Measurements from ENCODE around the gene CDK2AP2.

CDK2AP2 gene

GRCh38 chr11:67503119-67504004, 4.6 kb downstream of the CDK2AP2 start:
- no peak for DNase-seq (ENCODE audit: low read depth in 2 of 2)

- DNase-seq (ENCODE audit: low read depth in 2 of 2) = no peak
These were observed 5.5 kb downstream of the CDK2AP2 start for GRCh38 chr11:67502328-67502979.

- DNase-seq (ENCODE audit: low read depth in 2 of 2) = no peak
These were observed 6.1 kb downstream of the CDK2AP2 start for GRCh38 chr11:67501854-67502253.

- no peak for DNase-seq (ENCODE audit: low read depth in 2 of 2)
These were observed 6.9 kb downstream of the CDK2AP2 start for GRCh38 chr11:67500831-67501715.

- DNase-seq (ENCODE audit: low read depth in 2 of 2) = no peak
These were observed 7.5 kb downstream of the CDK2AP2 start for GRCh38 chr11:67500484-67500821.

GRCh38 chr11:67499808-67500483, 8.0 kb downstream of the CDK2AP2 start:
- no peak for DNase-seq (ENCODE audit: low read depth in 2 of 2)

- no peak for DNase-seq (ENCODE audit: low read depth in 2 of 2)
These were observed 9.4 kb downstream of the CDK2AP2 start for GRCh38 chr11:67498544-67498972.

GRCh38 chr11:67497656-67498291, 10.2 kb downstream of the CDK2AP2 start:
- DNase-seq (ENCODE audit: low read depth in 2 of 2) = no peak

GRCh38 chr11:67496113-67496512, 11.8 kb downstream of the CDK2AP2 start:
- DNase-seq (ENCODE audit: low read depth in 2 of 2) = no peak

GRCh38 chr11:67495234-67496005, 12.5 kb downstream of the CDK2AP2 start:
- no peak for DNase-seq (ENCODE audit: low read depth in 2 of 2)

- no peak for DNase-seq (ENCODE audit: low read depth in 2 of 2)
These were observed 13.4 kb downstream of the CDK2AP2 start for GRCh38 chr11:67494371-67495233.

- DNase-seq (ENCODE audit: low read depth in 2 of 2) = no peak
These were observed 14.2 kb downstream of the CDK2AP2 start for GRCh38 chr11:67493548-67494370.

GRCh38 chr11:67492801-67493547, 15.0 kb downstream of the CDK2AP2 start:
- no peak for DNase-seq (ENCODE audit: low read depth in 2 of 2)

- DNase-seq (ENCODE audit: low read depth in 2 of 2) = no peak
These were observed 15.8 kb downstream of the CDK2AP2 start for GRCh38 chr11:67492069-67492727.

- no peak for DNase-seq (ENCODE audit: low read depth in 2 of 2)
These were observed 16.5 kb downstream of the CDK2AP2 start for GRCh38 chr11:67491276-67492068.

- no peak for DNase-seq (ENCODE audit: low read depth in 2 of 2)
These were observed 17.3 kb downstream of the CDK2AP2 start for GRCh38 chr11:67490727-67491065.

Data from fibroblast of skin of left quadriceps (primary cell).